ENCODE results near the gene TMPRSS9.
"Not testable (repeated sequence)": the region's sequence is repeated elsewhere in the genome, so short reads cannot be mapped to it uniquely, and the experiment has no call there.

TMPRSS9 gene

DNA sequence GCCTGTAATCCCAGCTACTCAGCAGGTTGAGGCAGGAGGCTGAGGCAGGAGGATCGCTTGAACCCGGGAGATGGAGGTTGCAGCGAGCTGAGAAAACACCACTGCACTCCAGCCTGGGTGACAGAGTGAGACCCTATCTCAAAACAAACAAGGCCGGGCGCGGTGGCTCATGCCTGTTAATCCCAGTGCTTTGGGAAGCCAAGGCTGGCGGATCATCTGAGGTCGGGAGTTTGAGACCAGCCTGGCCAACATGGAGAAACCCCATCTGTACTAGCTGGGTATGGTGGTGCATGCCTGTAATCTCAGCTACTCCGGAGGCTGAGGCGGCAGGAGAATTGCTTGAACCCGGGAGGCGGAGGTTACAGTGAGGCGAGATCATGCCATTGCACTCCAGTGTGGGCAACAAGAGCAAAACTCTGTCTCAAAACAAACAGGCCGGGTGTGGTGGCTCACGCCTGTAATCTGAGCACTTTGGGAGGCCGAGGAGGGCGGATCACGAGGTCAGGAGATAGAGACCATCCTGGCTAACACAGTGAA is 35.3 kb downstream of the TMPRSS9 start:
- not testable (repeated sequence) for DNase-seq

DNA sequence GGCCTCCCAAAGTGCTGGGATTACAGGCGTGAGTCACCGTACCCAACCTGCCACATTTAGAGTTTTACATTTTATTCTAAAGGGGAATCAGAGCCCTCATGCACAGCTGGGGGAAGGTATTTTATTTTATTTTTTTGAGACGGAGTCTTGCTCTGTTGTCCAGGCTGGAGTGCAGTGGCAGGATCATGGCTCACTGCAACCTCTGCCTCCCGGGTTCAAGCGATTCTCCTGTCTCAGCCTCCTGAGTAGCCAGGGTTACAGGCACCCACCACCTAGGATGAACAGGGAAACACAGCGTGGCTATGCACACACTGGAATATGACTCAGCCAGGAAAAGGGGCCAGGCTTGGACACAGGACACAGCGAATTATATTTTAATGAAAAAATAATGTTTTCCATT is 37.1 kb downstream of the TMPRSS9 start:
- not testable (repeated sequence) for DNase-seq

DNA sequence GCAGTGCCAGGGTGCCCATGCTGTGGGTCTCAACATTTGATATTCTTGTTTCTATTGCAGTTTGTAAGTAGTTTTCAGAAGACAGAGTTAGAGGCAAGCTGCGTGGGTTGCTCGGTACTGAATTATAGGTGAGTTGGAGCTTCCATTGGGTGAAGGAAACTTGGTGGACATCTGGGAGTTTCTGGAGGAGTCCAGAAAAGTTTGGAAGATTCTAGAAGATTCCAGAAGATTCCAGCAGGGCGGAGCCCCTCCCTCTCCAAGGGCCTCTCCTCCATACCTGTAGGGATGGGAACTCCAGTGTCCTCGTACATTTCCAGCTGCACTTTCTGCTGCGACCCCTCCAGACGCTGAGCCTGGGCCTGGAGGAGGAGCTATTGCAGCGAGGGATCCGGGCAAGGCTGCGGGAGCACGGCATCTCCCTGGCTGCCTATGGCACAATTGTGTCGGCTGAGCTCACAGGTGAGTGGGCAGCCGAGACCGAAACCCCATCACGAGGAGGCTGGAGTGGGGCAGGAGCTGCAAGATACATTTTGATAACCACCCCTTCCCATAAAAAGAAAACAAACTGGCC is 38.8 kb downstream of the TMPRSS9 start:
- DNase-seq, result no peak

DNA sequence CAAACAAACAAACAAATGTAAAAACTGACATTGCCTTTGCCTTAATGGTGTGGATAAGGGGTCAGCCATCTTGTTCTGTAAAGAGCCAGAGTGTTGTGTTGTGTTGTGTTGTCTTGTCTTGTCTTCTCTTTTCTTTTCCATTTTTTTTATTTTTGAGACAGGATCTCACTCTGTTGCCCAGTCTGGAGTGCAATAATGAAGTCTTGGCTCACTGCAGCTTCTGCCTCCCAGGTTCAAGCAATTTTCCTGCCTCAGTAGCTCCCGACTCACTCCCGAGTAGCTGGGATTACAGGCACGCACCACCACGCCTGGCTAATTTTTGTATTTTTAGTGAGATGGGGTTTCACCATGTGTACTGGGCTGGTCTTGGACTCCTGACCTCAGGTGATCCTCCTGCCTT is 39.5 kb downstream of the TMPRSS9 start:
- no peak for DNase-seq

DNA sequence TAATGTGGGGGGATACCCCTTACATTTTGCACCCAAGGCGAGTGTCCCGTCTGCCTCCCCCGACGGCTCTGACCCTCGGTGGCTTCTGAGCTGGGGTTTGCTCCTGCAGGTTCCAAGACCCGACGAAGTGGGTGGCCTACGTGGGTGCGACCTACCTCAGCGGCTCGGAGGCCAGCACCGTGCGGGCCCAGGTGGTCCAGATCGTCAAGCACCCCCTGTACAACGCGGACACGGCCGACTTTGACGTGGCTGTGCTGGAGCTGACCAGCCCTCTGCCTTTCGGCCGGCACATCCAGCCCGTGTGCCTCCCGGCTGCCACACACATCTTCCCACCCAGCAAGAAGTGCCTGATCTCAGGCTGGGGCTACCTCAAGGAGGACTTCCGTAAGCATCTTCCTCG is 48.2 kb downstream of the TMPRSS9 start:
- no peak for DNase-seq

DNA sequence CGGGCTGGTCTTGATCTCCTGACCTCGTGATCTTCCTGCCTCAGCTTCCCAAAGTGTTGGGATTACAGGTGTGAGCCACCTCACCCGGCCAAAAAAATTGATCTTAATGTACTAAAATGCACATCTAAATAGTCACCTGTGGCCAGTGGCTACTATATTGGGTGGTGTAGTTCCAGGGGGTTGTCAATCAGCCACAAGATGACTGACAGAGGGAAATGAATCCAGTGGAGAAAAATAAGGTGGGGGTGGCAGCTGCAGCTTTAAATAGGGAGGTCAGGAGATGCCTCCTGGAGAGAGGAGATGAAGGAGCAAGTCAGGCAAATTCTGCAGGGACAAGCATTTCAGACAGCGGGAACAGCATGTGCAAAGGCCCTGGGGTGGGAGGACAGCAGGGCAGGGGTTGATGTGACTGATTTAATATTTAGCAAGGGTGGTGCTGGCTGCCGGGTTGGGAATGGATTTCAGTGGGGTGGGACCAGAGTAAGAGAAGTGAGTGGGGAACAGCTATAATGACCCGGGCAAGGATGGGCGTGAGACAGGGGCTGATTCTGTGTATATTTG is 49.4 kb downstream of the TMPRSS9 start:
- DNase-seq, result no peak

DNA sequence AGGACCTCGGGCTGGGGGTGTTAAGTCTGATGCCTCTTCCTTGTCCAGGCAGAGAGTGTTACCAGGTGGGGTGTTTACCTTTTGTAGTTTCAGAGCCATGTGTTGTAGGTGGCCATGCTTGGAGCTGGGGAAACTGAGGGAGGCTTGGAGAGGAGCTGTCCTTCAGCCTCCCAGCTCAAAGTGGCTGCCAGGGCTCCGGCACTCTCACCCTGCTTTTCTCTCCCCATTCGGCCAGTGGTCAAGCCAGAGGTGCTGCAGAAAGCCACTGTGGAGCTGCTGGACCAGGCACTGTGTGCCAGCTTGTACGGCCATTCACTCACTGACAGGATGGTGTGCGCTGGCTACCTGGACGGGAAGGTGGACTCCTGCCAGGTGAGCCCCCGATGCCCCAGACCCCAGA is 50.0 kb downstream of the TMPRSS9 start:
- no peak for DNase-seq

DNA sequence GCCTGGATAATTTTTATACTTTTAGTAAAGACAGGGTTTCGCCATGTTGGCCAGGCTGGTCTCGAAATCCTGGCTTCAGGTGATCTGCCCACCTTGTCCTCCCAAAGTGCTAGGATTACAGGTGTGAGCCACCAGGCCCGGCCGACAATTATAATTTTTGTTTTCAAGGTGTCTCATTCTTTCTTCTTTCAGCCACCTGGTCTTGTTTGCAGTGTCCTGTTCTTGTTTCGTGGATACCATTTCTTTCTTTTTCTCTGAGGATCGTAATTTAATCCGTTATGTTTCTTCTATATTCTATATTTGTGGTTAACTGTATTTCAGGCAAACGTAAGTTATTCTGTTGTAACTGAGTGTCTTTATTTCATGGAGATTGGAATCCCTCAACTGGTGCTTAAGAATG is 51.6 kb downstream of the TMPRSS9 start:
- DNase-seq, result no peak

DNA sequence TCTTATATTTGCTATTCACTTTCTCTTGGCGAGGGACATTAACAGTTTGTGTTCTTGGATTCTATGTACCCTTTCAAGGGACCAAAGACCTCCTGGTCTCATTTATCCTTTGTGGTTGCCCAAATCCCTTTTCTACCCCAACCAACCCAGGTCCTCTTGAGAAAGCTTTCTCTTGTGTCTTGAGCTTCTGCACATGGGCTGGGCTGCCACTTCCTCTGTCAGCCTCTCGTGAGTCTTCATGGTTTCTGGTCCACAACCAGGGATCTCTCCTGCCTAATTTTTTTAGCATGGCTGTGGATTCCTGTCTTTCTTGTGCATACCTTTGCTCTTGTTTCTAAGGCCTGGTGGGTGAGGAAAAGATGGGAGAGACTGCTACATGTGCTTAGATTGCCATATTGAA is 52.4 kb downstream of the TMPRSS9 start:
- DNase-seq, result no peak

DNA sequence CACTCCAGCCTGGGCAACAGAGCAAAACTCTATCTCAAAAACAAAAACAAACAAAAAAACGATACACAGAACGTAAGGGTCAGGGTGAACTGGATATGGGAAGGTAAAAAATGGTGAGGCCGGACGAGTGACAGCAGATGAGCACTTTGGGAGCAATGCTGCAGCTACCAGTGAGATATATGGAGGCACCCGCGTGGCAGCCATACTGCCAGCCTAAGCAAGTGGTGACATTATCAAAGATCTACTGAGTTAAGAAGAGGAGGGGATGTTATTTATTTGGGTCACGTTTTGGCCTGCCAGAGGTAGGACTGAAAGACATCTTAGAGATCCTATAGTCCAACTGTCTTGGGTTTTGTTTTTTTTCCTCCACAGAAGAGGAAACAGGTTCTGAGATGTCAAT is 53.1 kb downstream of the TMPRSS9 start:
- DNase-seq, result no peak

DNA sequence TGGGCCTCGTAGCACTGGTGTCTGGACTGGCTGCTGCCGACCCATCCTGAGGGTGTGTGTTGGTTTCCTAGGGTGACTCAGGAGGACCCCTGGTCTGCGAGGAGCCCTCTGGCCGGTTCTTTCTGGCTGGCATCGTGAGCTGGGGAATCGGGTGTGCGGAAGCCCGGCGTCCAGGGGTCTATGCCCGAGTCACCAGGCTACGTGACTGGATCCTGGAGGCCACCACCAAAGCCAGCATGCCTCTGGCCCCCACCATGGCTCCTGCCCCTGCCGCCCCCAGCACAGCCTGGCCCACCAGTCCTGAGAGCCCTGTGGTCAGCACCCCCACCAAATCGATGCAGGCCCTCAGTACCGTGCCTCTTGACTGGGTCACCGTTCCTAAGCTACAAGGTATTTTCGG is 53.6 kb downstream of the TMPRSS9 start:
- no peak for DNase-seq

DNA sequence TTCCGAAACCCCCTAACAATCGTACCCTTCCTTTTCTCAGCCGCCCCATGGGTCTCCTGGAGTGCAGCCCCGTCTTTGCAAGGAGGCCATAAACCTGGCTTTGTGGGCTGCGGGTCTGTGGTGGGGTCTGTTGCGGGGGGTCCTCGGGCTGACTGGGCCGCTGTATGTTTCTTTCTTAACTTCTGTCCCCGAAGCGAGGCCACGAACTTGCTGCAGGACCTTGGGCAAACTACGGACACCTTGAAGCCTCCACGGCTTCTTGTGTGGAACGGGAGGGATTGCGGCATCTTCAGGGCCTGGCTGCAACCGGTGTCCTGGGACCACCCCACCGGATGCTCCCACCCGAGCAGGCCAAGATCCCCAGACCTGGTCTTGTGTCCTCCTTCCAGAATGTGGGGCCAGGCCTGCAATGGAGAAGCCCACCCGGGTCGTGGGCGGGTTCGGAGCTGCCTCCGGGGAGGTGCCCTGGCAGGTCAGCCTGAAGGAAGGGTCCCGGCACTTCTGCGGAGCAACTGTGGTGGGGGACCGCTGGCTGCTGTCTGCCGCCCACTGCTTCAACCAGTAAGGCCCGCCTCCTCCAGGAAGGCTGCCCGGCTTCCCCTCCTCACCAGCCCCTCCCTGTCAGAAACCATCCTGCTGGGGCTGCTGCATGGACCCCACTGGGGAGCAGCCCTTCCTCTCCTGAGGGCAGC is 55.4 kb downstream of the TMPRSS9 start:
- no peak for DNase-seq

DNA sequence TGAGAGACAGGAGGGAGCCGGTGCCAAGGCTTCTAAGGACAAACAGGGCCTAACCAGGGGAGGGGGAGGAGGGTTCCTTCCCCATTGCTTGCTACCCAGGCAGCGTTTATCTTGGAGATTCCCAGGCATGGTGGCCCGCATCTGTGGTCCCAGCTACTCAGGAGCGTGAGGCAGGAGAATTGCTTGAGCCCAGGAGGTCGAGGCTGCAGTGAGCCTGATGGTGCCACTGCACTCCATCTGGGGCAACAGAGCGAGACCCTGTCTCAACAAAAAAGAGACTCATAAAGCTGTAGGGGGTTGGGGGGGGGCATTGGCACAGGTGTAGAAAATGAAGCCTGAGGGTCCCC is 55.9 kb downstream of the TMPRSS9 start:
- no peak for DNase-seq

DNA sequence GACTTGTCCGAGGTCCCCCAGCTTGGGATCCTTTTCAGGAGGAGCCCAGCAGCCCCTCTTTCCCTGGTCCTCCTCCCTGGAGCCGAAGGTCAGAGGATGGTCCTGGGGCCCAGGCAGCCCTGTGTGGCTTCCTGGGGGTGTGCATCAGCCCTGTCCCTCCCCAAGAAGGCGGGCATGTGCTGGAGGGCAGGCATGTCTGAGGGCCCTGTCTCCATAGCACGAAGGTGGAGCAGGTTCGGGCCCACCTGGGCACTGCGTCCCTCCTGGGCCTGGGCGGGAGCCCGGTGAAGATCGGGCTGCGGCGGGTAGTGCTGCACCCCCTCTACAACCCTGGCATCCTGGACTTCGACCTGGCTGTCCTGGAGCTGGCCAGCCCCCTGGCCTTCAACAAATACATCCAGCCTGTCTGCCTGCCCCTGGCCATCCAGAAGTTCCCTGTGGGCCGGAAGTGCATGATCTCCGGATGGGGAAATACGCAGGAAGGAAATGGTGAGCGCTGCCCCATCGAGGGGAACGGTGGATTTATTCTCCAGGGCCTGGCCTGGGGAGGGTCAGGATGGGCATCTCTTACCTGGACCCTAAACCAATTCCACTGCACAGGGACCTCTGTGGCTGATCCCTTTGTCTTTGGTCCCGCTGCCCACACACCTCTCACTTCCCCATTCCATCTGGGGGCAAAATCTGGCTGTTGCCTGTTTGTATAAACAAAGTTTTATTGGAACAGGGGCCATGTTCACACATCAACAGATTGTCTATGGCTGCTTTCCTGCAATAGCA is 56.4 kb downstream of the TMPRSS9 start:
- DNase-seq, result no peak

DNA sequence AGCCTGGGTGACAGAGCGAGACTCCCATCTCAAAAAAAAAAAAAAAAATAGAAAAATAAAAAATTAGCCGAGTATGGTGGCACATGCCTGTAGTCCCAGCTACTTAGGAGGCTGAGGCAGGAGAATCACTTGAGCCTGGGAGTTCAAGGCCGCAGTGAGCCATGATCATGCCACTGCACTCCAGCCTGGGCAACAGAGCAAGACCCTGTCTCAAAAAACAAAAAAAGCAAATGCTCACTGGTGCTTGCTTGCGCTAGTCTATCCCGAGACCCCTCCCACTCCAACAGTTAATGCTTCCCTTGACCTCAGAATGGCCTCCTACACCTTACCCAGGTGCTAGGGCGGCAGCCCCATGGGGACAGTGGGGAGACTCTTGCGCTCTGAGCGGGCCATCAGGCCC is 57.4 kb downstream of the TMPRSS9 start:
- not testable (repeated sequence) for DNase-seq

DNA sequence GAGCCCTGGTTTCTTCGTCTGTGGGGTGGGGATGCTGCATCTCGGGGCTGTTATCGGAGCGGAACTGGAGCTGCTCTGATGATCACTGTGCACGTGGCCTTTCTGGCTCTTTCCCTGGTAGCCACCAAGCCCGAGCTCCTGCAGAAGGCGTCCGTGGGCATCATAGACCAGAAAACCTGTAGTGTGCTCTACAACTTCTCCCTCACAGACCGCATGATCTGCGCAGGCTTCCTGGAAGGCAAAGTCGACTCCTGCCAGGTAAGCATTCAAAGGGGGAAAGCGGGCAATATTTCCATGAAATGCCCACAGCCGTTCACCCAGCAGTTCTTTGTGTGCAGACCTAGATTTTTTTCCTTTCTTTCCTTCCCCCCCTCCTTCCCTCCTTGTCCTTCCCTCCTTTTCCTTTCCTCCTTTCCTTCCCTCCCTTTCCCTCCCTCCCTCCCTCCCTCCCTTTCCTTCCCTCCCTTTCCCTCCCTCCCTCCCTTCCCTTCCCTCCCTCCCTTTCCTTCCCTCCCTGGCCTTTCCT is 57.9 kb downstream of the TMPRSS9 start:
- no peak for DNase-seq

DNA sequence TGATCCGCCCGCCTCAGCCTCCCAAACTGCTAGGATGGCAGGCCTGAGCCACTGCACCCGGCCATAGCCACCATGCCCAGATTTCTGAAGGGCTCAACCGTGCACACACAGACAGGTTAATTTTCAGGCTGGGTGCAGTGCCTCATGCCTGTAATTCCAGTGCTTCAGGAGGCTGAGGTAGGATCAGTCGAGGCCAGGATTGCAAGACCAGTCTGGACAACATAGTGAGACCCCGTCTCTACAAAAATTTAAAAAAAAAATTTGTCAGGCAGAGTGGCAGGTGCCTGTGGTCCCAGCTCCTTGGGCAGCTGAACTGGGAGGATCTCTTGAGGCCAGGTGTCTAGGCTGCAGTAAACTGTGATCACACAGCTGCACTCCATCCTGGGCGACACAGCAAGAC is 59.7 kb downstream of the TMPRSS9 start:
- DNase-seq, result no peak

DNA sequence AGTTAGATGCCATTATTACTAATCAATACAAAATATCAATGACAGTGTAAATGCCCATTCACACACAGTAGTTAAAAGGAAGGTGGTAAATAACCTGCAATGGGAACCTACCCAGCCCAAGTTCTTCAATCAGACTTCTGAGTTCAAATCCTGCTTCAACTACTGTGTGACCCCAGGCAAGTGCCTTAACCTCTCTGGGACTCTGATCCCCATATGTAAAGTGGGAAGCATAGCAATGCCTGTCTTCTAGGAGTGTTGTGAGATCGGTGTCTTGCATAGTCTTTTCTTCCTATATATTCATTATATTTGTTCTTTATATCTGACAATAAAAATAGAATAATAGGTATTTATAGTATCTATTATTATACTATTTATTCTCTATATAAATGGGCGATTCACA is 60.4 kb downstream of the TMPRSS9 start:
- DNase-seq, result no peak

DNA sequence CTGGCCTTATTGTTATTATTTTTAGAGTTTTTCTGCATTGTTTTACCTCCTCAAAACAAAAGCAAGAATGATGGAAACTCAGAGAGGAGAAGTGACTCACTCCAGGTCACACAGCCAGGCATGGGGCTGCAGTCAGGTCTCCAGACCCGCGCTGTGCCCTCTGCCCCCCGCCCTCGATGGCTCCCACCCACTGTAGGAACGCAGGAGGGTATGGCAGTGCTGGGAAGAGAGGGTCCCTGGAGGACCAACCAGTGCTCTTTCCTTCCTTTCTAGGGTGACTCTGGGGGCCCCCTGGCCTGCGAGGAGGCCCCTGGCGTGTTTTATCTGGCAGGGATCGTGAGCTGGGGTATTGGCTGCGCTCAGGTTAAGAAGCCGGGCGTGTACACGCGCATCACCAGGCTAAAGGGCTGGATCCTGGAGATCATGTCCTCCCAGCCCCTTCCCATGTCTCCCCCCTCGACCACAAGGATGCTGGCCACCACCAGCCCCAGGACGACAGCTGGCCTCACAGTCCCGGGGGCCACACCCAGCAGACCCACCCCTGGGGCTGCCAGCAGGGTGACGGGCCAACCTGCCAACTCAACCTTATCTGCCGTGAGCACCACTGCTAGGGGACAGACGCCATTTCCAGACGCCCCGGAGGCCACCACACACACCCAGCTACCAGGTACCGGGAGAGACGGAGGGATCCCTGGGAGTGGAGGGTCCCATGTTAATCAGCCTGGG is 61.7 kb downstream of the TMPRSS9 start:
- no peak for DNase-seq

DNA sequence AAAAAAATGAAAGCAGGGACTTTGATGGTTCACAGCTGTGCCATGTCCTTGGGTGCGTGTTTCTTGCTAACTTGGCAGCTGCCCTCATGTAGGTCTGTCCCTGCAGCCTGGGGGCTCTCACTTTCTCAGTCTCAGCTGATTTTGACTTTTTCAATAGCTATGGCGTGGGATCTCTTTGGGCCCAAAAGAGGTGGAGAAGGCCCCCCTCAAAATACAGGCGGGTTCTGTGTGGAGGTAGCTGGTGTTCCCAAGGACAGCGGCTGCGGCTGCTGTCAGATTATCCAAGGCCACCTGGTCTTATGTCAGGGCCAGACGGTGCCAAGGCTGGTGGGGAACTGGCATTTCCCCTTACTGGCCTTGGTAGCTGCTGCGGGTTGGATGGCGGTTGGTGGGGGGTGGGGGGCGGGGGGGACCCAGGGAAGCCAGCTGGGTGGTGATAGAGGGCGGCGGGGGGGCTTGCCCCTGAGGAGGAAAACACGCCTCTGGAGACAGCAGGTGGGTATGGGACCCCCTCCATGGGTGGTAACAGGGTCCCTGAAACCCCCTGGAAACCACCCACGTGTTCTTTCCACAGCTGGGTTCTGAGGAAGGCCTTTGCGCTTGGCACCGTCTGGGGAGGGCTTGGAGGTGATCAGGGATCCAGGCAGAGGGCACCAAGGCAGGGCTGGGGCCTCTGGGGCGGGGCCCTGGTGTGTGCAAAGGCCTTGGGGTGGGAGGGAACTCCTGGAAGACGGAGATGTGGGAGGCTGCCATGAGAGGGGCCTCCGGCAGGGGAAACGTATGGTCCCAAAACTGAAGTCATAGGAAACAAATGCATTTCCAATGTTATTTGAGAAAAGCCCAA is 63.2 kb downstream of the TMPRSS9 start:
- DNase-seq, result no peak

DNA sequence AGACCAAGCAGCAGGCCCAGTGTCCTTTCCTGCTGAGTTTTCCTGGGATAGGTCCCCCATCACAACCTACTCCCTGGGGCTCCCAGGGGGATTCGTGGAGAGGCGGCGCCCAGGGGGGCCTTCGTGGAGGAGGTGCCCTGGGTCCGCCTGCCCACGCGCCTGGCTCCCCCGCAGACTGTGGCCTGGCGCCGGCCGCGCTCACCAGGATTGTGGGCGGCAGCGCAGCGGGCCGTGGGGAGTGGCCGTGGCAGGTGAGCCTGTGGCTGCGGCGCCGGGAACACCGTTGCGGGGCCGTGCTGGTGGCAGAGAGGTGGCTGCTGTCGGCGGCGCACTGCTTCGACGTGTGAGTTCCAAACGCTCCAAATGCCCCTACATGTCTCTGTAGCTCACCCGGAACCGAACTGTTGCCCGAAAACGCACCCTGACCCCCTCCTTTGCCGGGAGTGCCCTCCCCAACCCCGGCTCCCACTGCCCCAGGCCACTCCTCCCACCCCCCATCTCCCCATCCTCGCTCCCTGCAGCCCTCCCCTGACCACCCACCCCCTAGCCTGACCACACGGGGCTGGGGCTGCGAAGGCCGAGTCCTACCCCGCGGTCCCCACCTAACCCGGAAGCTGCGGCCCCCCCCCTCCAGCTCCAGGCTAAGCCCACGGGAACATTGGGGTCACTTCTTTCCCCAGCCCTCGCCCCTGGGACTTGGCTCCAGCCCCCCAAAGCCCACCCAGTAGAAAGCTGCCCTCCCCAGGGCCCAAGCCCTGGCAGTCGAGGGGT is 64.0 kb downstream of the TMPRSS9 start:
- DNase-seq, result no peak

All from SIG-M5 (cell line).